ENCODE results near the gene SOST.

SOST gene

GRCh38 chr17:43780135-43780534 lies 21.5 kb upstream of the SOST start, which contains the start of gene CFAP97D1:
TSS of gene CFAP97D1 (plus strand) at chr17:43780435. CDS start at chr17:43780463, 28 bp downstream.
- H3K27me3 ChIP-seq (replicated peaks; ENCODE audit: control insufficient read depth, insufficient read depth, low read length) = peaks cover 2% of the 10 kb centered on the region; the same call in 1 of the 2 replicates
- no peak for DNase-seq (ENCODE audit: extremely low read depth, insufficient read length)
- H3K36me3 ChIP-seq (ENCODE audit: control insufficient read depth, insufficient read depth, low read length) = no peaks in the 10 kb centered on the region
- TF ChIP-seq CTCF (IDR thresholded peaks at IDR 0.05; ENCODE audit: insufficient read depth, low read length, poor library complexity, severe bottlenecking) = no peak
- H3K4me3 ChIP-seq (replicated peaks; ENCODE audit: low read depth, low read length) = peak within 1 kb of the TSS; percentile 82

- no peak for DNase-seq (ENCODE audit: extremely low read depth, insufficient read length)
- TF ChIP-seq CTCF (IDR thresholded peaks at IDR 0.05; ENCODE audit: insufficient read depth, low read length, poor library complexity, severe bottlenecking) = no peak
- Histone ChIP-seq H3K27me3 (replicated peaks; ENCODE audit: control insufficient read depth, insufficient read depth, low read length) (peaks cover 2% of the 10 kb centered on the region; the same call in 1 of the 2 replicates), H3K4me3 (replicated peaks; ENCODE audit: low read depth, low read length) (peak overlapping the region; percentile 82), H3K36me3 (ENCODE audit: control insufficient read depth, insufficient read depth, low read length) (no peaks in the 10 kb centered on the region)
These were observed 20.8 kb upstream of the SOST start for GRCh38 chr17:43779145-43780125.

- Histone ChIP-seq H3K4me3 (replicated peaks; ENCODE audit: low read depth, low read length) (peak within 1 kb of the TSS; percentile 82), H3K36me3 (ENCODE audit: control insufficient read depth, insufficient read depth, low read length) (no peaks in the 10 kb centered on the region; the same call in 1 of the 2 replicates), H3K27me3 (replicated peaks; ENCODE audit: control insufficient read depth, insufficient read depth, low read length) (peaks cover 2% of the 10 kb centered on the region; the same call in 1 of the 2 replicates)
- TF ChIP-seq CTCF (IDR thresholded peaks at IDR 0.05; ENCODE audit: insufficient read depth, low read length, poor library complexity, severe bottlenecking) = no peak
- DNase-seq (ENCODE audit: extremely low read depth, insufficient read length) = peak; percentile 80
These were observed 19.9 kb upstream of the SOST start, which contains the start of gene DUSP3 for GRCh38 chr17:43778337-43779144. TSS of gene DUSP3 (minus strand) at chr17:43778977. CDS start at chr17:43778924, 53 bp downstream.

GRCh38 chr17:43774304-43775250 lies 16.0 kb upstream of the SOST start:
- no peak for DNase-seq (ENCODE audit: extremely low read depth, insufficient read length)
- TF ChIP-seq CTCF (IDR thresholded peaks at IDR 0.05; ENCODE audit: insufficient read depth, low read length, poor library complexity, severe bottlenecking) = no peak
- peaks cover 2% of the 10 kb centered on the region; the same call in 1 of the 2 replicates for H3K27me3 ChIP-seq (replicated peaks; ENCODE audit: control insufficient read depth, insufficient read depth, low read length)
- H3K36me3 ChIP-seq (ENCODE audit: control insufficient read depth, insufficient read depth, low read length) = no peaks in the 10 kb centered on the region; the same call in 1 of the 2 replicates
- H3K4me3 ChIP-seq (replicated peaks; ENCODE audit: low read depth, low read length) = no peak overlapping the region
